ENCODE results near the gene CHRNG.

CHRNG gene

GRCh38 chr2:232525791-232526371 is 13.6 kb upstream of the CHRNG start, which contains the start of gene CHRND:
Gene CHRND (plus strand): TSS chr2:232526160. CDS start chr2:232526216, 56 bp downstream.
- Histone ChIP-seq H3K79me2 (ENCODE audit: insufficient read depth, low read length) (no peaks in the 10 kb centered on the region), H3K9me2 (replicated peaks; ENCODE audit: low read depth, low read length) (no peaks in the 10 kb centered on the region), H3K4me2 (ENCODE audit: low read depth, low read length, poor library complexity, severe bottlenecking) (no peak within 1 kb of the TSS), H3K36me3 (ENCODE audit: insufficient read depth, low read length) (no peaks in the 10 kb centered on the region), H3K4me3 (ENCODE audit: low read length, poor library complexity, severe bottlenecking) (no peak within 1 kb of the TSS), H2AFZ (ENCODE audit: low read length) (no peak within 1 kb of the TSS), H3K9me3 (ENCODE audit: insufficient read depth, low read depth, low read length) (no peaks in the 10 kb centered on the region), H4K20me1 (ENCODE audit: insufficient read depth, low read length, poor library complexity, severe bottlenecking) (no peaks in the 10 kb centered on the region), H3F3A (ENCODE audit: low read depth) (no peaks in the 10 kb centered on the region), H3K4me1 (ENCODE audit: insufficient read depth, low read length, poor library complexity, severe bottlenecking) (peaks cover 7% of the 10 kb centered on the region), H3K9ac (ENCODE audit: low read depth, low read length, poor library complexity, severe bottlenecking) (no peak within 1 kb of the TSS), H3K27me3 (ENCODE audit: insufficient read depth, low read length, poor library complexity, severe bottlenecking) (no peaks in the 10 kb centered on the region)
- no peak for TF ChIP-seq CTCF (conservative IDR thresholded peaks at IDR 0.05; ENCODE audit: low read length)
- TF ChIP-seq EZH2phosphoT487 (IDR thresholded peaks at IDR 0.05; ENCODE audit: borderline replicate concordance): no peak

- Histone ChIP-seq H3K79me2 (ENCODE audit: insufficient read depth, low read length) (no peaks in the 10 kb centered on the region), H3K9ac (ENCODE audit: low read depth, low read length, poor library complexity, severe bottlenecking) (no peak overlapping the region), H3F3A (ENCODE audit: low read depth) (no peaks in the 10 kb centered on the region), H4K20me1 (ENCODE audit: insufficient read depth, low read length, poor library complexity, severe bottlenecking) (no peaks in the 10 kb centered on the region), H2AFZ (ENCODE audit: low read length) (no peak overlapping the region), H3K27me3 (ENCODE audit: insufficient read depth, low read length, poor library complexity, severe bottlenecking) (no peaks in the 10 kb centered on the region), H3K4me1 (ENCODE audit: insufficient read depth, low read length, poor library complexity, severe bottlenecking) (peaks cover 7% of the 10 kb centered on the region), H3K9me2 (replicated peaks; ENCODE audit: low read depth, low read length) (no peaks in the 10 kb centered on the region), H3K36me3 (ENCODE audit: insufficient read depth, low read length) (no peaks in the 10 kb centered on the region), H3K9me3 (ENCODE audit: insufficient read depth, low read depth, low read length) (no peaks in the 10 kb centered on the region), H3K4me3 (ENCODE audit: low read length, poor library complexity, severe bottlenecking) (no peak overlapping the region), H3K4me2 (ENCODE audit: low read depth, low read length, poor library complexity, severe bottlenecking) (no peak overlapping the region)
- no peak for TF ChIP-seq CTCF (conservative IDR thresholded peaks at IDR 0.05; ENCODE audit: low read length)
- TF ChIP-seq EZH2phosphoT487 (IDR thresholded peaks at IDR 0.05; ENCODE audit: borderline replicate concordance): no peak
Measured at GRCh38 chr2:232526372-232526941, 13.0 kb upstream of the CHRNG start.

- no peak for TF ChIP-seq CTCF (conservative IDR thresholded peaks at IDR 0.05; ENCODE audit: low read length)
- TF ChIP-seq EZH2phosphoT487 (IDR thresholded peaks at IDR 0.05; ENCODE audit: borderline replicate concordance): no peak
- no peaks in the 10 kb centered on the region for H3F3A ChIP-seq (ENCODE audit: low read depth)
- no peaks in the 10 kb centered on the region for H3K36me3 ChIP-seq (ENCODE audit: insufficient read depth, low read length)
- H3K4me1 ChIP-seq (ENCODE audit: insufficient read depth, low read length, poor library complexity, severe bottlenecking): peaks cover 7% of the 10 kb centered on the region
- H3K4me2 ChIP-seq (ENCODE audit: low read depth, low read length, poor library complexity, severe bottlenecking): no peak overlapping the region
- no peak overlapping the region for H2AFZ ChIP-seq (ENCODE audit: low read length)
- H3K79me2 ChIP-seq (ENCODE audit: insufficient read depth, low read length): no peaks in the 10 kb centered on the region
- no peaks in the 10 kb centered on the region for H4K20me1 ChIP-seq (ENCODE audit: insufficient read depth, low read length, poor library complexity, severe bottlenecking)
- no peak overlapping the region for H3K9ac ChIP-seq (ENCODE audit: low read depth, low read length, poor library complexity, severe bottlenecking)
- H3K4me3 ChIP-seq (ENCODE audit: low read length, poor library complexity, severe bottlenecking): no peak overlapping the region
- no peaks in the 10 kb centered on the region for H3K9me2 ChIP-seq (replicated peaks; ENCODE audit: low read depth, low read length)
- H3K27me3 ChIP-seq (ENCODE audit: insufficient read depth, low read length, poor library complexity, severe bottlenecking): no peaks in the 10 kb centered on the region
- no peaks in the 10 kb centered on the region for H3K9me3 ChIP-seq (ENCODE audit: insufficient read depth, low read depth, low read length)
Measured at GRCh38 chr2:232527905-232528470, 11.5 kb upstream of the CHRNG start.

All from Loucy (cell line).